ENCODE measurements around the gene BNC2. TPM values are rescaled to one million over a fixed set of nuclear protein-coding genes. Genes with fewer than 3 reads are reported as not detected.
"Not testable (repeated sequence)": the region's sequence is repeated elsewhere in the genome, so short reads cannot be mapped to it uniquely, and the experiment has no call there.

The BNC2 gene
- total RNA-seq, 4 donors from 2014 or later = 3.8 to 14.9 (median 8.2) TPM

GRCh38 chr9:16885931-16886330 lies 15.5 kb upstream of the BNC2 start:
- Histone ChIP-seq H3K36me3 (no peaks in the 10 kb centered on the region), H3K9me3 (no peaks in the 10 kb centered on the region), H3K27ac (no peak overlapping the region), H3K4me3 (replicated peaks in 1 of 3) (no peak overlapping the region), H3K4me1 (no peaks in the 10 kb centered on the region), H3K27me3 (no peaks in the 10 kb centered on the region)
- intact Hi-C loops (cut with DNase I) = no loop called here
- TF ChIP-seq CTCF (IDR thresholded peaks at IDR 0.05) = no peak
- TF ChIP-seq POLR2A (IDR thresholded peaks at IDR 0.05) = no peak
- DNase-seq = no peak
- 86 to 92% methylated on average over 4 of the region's 4 CpGs for whole genome bisulfite sequencing, 2 donors

GRCh38 chr9:16884952-16885513 lies 14.6 kb upstream of the BNC2 start:
- DNase-seq = no peak
- H3K4me3 ChIP-seq (replicated peaks in 1 of 3) = no peak overlapping the region
- no peaks in the 10 kb centered on the region for H3K4me1 ChIP-seq
- intact Hi-C loops (cut with DNase I) = no loop called here
- no peaks in the 10 kb centered on the region for H3K9me3 ChIP-seq
- H3K27ac ChIP-seq = no peak overlapping the region
- H3K27me3 ChIP-seq = no peaks in the 10 kb centered on the region
- TF ChIP-seq POLR2A (IDR thresholded peaks at IDR 0.05) (no peak), CTCF (IDR thresholded peaks at IDR 0.05) (no peak)
- no peaks in the 10 kb centered on the region for H3K36me3 ChIP-seq
- WGBS, 2 donors = 67% methylated on average over 5 of the region's 5 CpGs

- Histone ChIP-seq H3K27ac (no peak overlapping the region), H3K27me3 (no peaks in the 10 kb centered on the region), H3K4me1 (no peaks in the 10 kb centered on the region), H3K4me3 (replicated peaks in 1 of 3) (no peak overlapping the region), H3K36me3 (no peaks in the 10 kb centered on the region), H3K9me3 (no peaks in the 10 kb centered on the region)
- TF ChIP-seq CTCF (IDR thresholded peaks at IDR 0.05) (no peak), POLR2A (IDR thresholded peaks at IDR 0.05) (no peak)
- no peak for DNase-seq
- 71 to 88% methylated on average over 3 of the region's 3 CpGs for WGBS, 2 donors
- intact Hi-C loops (cut with DNase I) = no loop called here
Observed at GRCh38 chr9:16884373-16884772, 13.9 kb upstream of the BNC2 start.

GRCh38 chr9:16883586-16883985 lies 13.1 kb upstream of the BNC2 start:
- DNase-seq = no peak
- no peak for TF ChIP-seq POLR2A (IDR thresholded peaks at IDR 0.05)
- no peak for TF ChIP-seq CTCF (IDR thresholded peaks at IDR 0.05)
- Histone ChIP-seq H3K9me3 (no peaks in the 10 kb centered on the region), H3K36me3 (no peaks in the 10 kb centered on the region), H3K4me3 (replicated peaks in 1 of 3) (no peak overlapping the region), H3K4me1 (no peaks in the 10 kb centered on the region), H3K27ac (no peak overlapping the region), H3K27me3 (no peaks in the 10 kb centered on the region)
- 86 to 92% methylated on average over 6 of the region's 6 CpGs for WGBS, 2 donors
- intact Hi-C loops (cut with DNase I) = no loop called here

- H3K9me3 ChIP-seq; DNase-seq; H3K27me3 ChIP-seq; H3K36me3 ChIP-seq; intact Hi-C loops (cut with DNase I); H3K27ac ChIP-seq; H3K4me3 ChIP-seq (replicated peaks in 1 of 3); H3K4me1 ChIP-seq: not testable (repeated sequence)
- 90 to 92% methylated on average over 6 of the region's 6 CpGs for WGBS, 2 donors
Observed at GRCh38 chr9:16882440-16882839, 12.0 kb upstream of the BNC2 start.

- no peak for DNase-seq
- H3K9me3 ChIP-seq = no peaks in the 10 kb centered on the region
- TF ChIP-seq CTCF (IDR thresholded peaks at IDR 0.05) (no peak), POLR2A (IDR thresholded peaks at IDR 0.05) (no peak)
- H3K27me3 ChIP-seq = no peaks in the 10 kb centered on the region
- no peaks in the 10 kb centered on the region for H3K36me3 ChIP-seq
- H3K4me1 ChIP-seq = no peaks in the 10 kb centered on the region
- intact Hi-C loops (cut with DNase I) = no loop called here
- WGBS, 2 donors = 62 to 70% methylated on average over 2 of the region's 2 CpGs
- no peak overlapping the region for H3K4me3 ChIP-seq (replicated peaks in 1 of 3)
- H3K27ac ChIP-seq = no peak overlapping the region
Observed at GRCh38 chr9:16879416-16879815, 8.9 kb upstream of the BNC2 start.
